ENCODE measurements around the gene VKORC1L1. TPM values are rescaled to one million over a fixed set of nuclear protein-coding genes. Genes with fewer than 3 reads are reported as not detected.
"Not testable (repeated sequence)": the region's sequence is repeated elsewhere in the genome, so short reads cannot be mapped to it uniquely, and the experiment has no call there.

VKORC1L1 gene
- total RNA-seq (2014; rRNA removed; shearing (Covaris generic); ENCODE audit: low replicate concordance) = 1.7 and 3.0 TPM in 2 replicates

GRCh38 chr7:65872776-65873581, at the start of gene VKORC1L1:
Gene VKORC1L1 (plus strand): TSS chr7:65873074. CDS start chr7:65873372, 298 bp downstream.
- Histone ChIP-seq H3K9me3 (no peaks in the 10 kb centered on the region), H3K4me3 (peak within 1 kb of the TSS; percentile 65), H3K27me3 (no peaks in the 10 kb centered on the region), H3K36me3 (no peaks in the 10 kb centered on the region)
- DNase-seq = peak; percentile 89

- Histone ChIP-seq H3K9me3 (no peaks in the 10 kb centered on the region), H3K27me3 (no peaks in the 10 kb centered on the region), H3K36me3 (no peaks in the 10 kb centered on the region), H3K4me3 (no peak overlapping the region)
- DNase-seq = no peak
These were observed 45.5 kb upstream of the VKORC1L1 start for GRCh38 chr7:65827366-65827765.

- H3K9me3 ChIP-seq = no peaks in the 10 kb centered on the region
- H3K4me3 ChIP-seq = no peak overlapping the region
- DNase-seq = peak; percentile 50
- no peaks in the 10 kb centered on the region for H3K36me3 ChIP-seq
- H3K27me3 ChIP-seq = no peaks in the 10 kb centered on the region
These were observed 40.6 kb upstream of the VKORC1L1 start for GRCh38 chr7:65832281-65832680.

GRCh38 chr7:65836684-65837083, 36.2 kb upstream of the VKORC1L1 start:
- not testable (repeated sequence) for H3K36me3 ChIP-seq, H3K27me3 ChIP-seq, H3K9me3 ChIP-seq, H3K4me3 ChIP-seq, DNase-seq

- not testable (repeated sequence) for H3K4me3 ChIP-seq, H3K27me3 ChIP-seq, H3K36me3 ChIP-seq, H3K9me3 ChIP-seq
- DNase-seq = peak; percentile 18
These were observed 35.3 kb upstream of the VKORC1L1 start for GRCh38 chr7:65837541-65837956.

GRCh38 chr7:65839846-65840245, 33.0 kb upstream of the VKORC1L1 start:
- Histone ChIP-seq H3K27me3 (no peaks in the 10 kb centered on the region), H3K9me3 (no peaks in the 10 kb centered on the region), H3K4me3 (no peak overlapping the region), H3K36me3 (no peaks in the 10 kb centered on the region)
- no peak for DNase-seq

- Histone ChIP-seq H3K4me3 (no peak overlapping the region), H3K9me3 (no peaks in the 10 kb centered on the region), H3K36me3 (no peaks in the 10 kb centered on the region), H3K27me3 (no peaks in the 10 kb centered on the region)
- DNase-seq = no peak
These were observed 32.4 kb upstream of the VKORC1L1 start for GRCh38 chr7:65840446-65840845.

GRCh38 chr7:65843616-65844015, 29.3 kb upstream of the VKORC1L1 start:
- H3K27me3 ChIP-seq, DNase-seq, H3K4me3 ChIP-seq, H3K36me3 ChIP-seq, H3K9me3 ChIP-seq: not testable (repeated sequence)

- no peaks in the 10 kb centered on the region for H3K9me3 ChIP-seq
- H3K4me3 ChIP-seq = no peak overlapping the region
- no peak for DNase-seq
- H3K36me3 ChIP-seq = no peaks in the 10 kb centered on the region
- H3K27me3 ChIP-seq = no peaks in the 10 kb centered on the region
These were observed 26.8 kb upstream of the VKORC1L1 start for GRCh38 chr7:65846008-65846570.

GRCh38 chr7:65853426-65853825, 19.4 kb upstream of the VKORC1L1 start:
- H3K27me3 ChIP-seq, DNase-seq, H3K9me3 ChIP-seq, H3K4me3 ChIP-seq, H3K36me3 ChIP-seq: not testable (repeated sequence)

GRCh38 chr7:65853892-65854291, 19.0 kb upstream of the VKORC1L1 start:
- H3K36me3 ChIP-seq, H3K9me3 ChIP-seq, H3K27me3 ChIP-seq, DNase-seq, H3K4me3 ChIP-seq: not testable (repeated sequence)

GRCh38 chr7:65857321-65857894, 15.5 kb upstream of the VKORC1L1 start:
- H3K27me3 ChIP-seq, DNase-seq, H3K36me3 ChIP-seq: not testable (repeated sequence)

GRCh38 chr7:65858660-65859059, 14.2 kb upstream of the VKORC1L1 start:
- not testable (repeated sequence) for H3K4me3 ChIP-seq, H3K9me3 ChIP-seq, DNase-seq, H3K36me3 ChIP-seq, H3K27me3 ChIP-seq

More at GRCh38 chr7:65857321-65857894, 15.5 kb upstream of the VKORC1L1 start:
- not testable (repeated sequence) for H3K4me3 ChIP-seq, H3K9me3 ChIP-seq

GRCh38 chr7:65866244-65866643, 6.6 kb upstream of the VKORC1L1 start:
- not testable (repeated sequence) for H3K27me3 ChIP-seq, H3K9me3 ChIP-seq, H3K36me3 ChIP-seq, H3K4me3 ChIP-seq, DNase-seq

- DNase-seq, H3K4me3 ChIP-seq, H3K36me3 ChIP-seq, H3K27me3 ChIP-seq, H3K9me3 ChIP-seq: not testable (repeated sequence)
These were observed 5.2 kb upstream of the VKORC1L1 start for GRCh38 chr7:65867681-65868080.

- DNase-seq, H3K9me3 ChIP-seq: not testable (repeated sequence)
These were observed 3.6 kb upstream of the VKORC1L1 start for GRCh38 chr7:65869312-65869711.

GRCh38 chr7:65871451-65871850, 1.4 kb upstream of the VKORC1L1 start:
- not testable (repeated sequence) for H3K4me3 ChIP-seq, H3K36me3 ChIP-seq, H3K27me3 ChIP-seq, H3K9me3 ChIP-seq
- DNase-seq = peak; percentile 4

More at GRCh38 chr7:65869312-65869711, 3.6 kb upstream of the VKORC1L1 start:
- not testable (repeated sequence) for H3K36me3 ChIP-seq, H3K27me3 ChIP-seq, H3K4me3 ChIP-seq

Measured in MG63 (cell line).